PC-3 (cell line): ENCODE data around the gene WDFY4.

Experiments
- CTCF ChIP-seq: fragments of 300-600 bp; sonication (generic); conservative IDR thresholded peaks from 2 replicates; pipeline ENCODE4 v1.5.1; 2017; ENCODE audit warnings: antibody characterized with exemption, low read depth, mild to moderate bottlenecking, low read length
- EZH2 ChIP-seq: fragments of 300-600 bp; sonication (generic); IDR thresholded peaks from one replicate; pipeline ENCODE4 v1.6.1; 2017; ENCODE audit warnings: antibody characterized with exemption, mild to moderate bottlenecking, low read length; ENCODE audit not compliant: unreplicated experiment

- TF ChIP-seq CTCF (peak; percentile 99), EZH2 (no peak)
These were observed 26.3 kb upstream of the WDFY4 start for GRCh38 chr10:48658243-48658974.
